ENCODE measurements around the gene SPRR3.

DNA sequence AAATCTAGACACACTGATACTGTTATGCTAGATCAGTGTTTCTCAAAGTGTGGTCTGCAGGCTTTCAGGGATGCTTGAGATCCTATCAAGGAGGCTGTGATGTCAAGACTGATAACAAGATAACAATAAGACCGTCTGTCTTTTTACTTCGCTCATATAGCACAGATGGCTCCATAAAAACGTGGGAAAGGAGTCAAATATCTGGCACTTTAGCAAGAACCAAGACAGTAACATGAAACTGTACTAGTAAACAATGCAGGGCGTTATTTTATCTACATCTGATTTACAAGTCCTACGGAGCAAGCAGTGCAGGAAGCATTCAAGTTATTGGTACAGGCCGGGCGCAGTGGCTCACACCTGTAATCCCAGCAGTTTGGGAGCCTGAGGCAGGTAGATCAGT, 3.6 kb upstream of the SPRR3 start:
- TF ChIP-seq, protein P1, sequence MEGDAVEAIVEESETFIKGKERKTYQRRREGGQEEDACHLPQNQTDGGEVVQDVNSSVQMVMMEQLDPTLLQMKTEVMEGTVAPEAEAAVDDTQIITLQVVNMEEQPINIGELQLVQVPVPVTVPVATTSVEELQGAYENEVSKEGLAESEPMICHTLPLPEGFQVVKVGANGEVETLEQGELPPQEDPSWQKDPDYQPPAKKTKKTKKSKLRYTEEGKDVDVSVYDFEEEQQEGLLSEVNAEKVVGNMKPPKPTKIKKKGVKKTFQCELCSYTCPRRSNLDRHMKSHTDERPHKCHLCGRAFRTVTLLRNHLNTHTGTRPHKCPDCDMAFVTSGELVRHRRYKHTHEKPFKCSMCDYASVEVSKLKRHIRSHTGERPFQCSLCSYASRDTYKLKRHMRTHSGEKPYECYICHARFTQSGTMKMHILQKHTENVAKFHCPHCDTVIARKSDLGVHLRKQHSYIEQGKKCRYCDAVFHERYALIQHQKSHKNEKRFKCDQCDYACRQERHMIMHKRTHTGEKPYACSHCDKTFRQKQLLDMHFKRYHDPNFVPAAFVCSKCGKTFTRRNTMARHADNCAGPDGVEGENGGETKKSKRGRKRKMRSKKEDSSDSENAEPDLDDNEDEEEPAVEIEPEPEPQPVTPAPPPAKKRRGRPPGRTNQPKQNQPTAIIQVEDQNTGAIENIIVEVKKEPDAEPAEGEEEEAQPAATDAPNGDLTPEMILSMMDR (IDR thresholded peaks at IDR 0.05) = no peak
- TF ChIP-seq POLR2A (IDR thresholded peaks at IDR 0.05) = no peak
